Activated naive CD4-positive, alpha-beta T cell treated with anti-CD3 and anti-CD28 coated beads, Interleukin-2, amount 50 U/mL, for 24 hours (primary cell): ENCODE results near the gene SORBS1.

ENCODE experiments used
- H3K27ac Mint-ChIP-seq: one replicate; pipeline ENCODE4 v1.8.0; 2021; ENCODE audit warnings: mild to moderate bottlenecking, mixed read lengths
- H3K27me3 Mint-ChIP-seq: one replicate; pipeline ENCODE4 v1.8.0; 2021; ENCODE audit warnings: mixed read lengths
- H3K36me3 Mint-ChIP-seq: one replicate; pipeline ENCODE4 v1.8.0; 2021; ENCODE audit warnings: mixed read lengths
- H3K4me1 Mint-ChIP-seq: one replicate; pipeline ENCODE4 v1.8.0; 2021; ENCODE audit warnings: mixed read lengths
- H3K4me3 Mint-ChIP-seq: one replicate; pipeline ENCODE4 v1.8.0; 2021; ENCODE audit warnings: mild to moderate bottlenecking, mixed read lengths
- H3K9me3 Mint-ChIP-seq: one replicate; pipeline ENCODE4 v1.8.0; 2021; ENCODE audit warnings: mixed read lengths

Gene SORBS1

GRCh38 chr10:95423164-95424005 is 137.8 kb downstream of the SORBS1 start:
- Mint-ChIP-seq H3K4me1 (no peaks in the 10 kb centered on the region), H3K27me3 (no peaks in the 10 kb centered on the region), H3K36me3 (no peaks in the 10 kb centered on the region), H3K9me3 (no peaks in the 10 kb centered on the region), H3K27ac (no peak overlapping the region), H3K4me3 (no peak overlapping the region)

GRCh38 chr10:95422233-95422632 is 138.9 kb downstream of the SORBS1 start:
- H3K36me3 Mint-ChIP-seq, result no peaks in the 10 kb centered on the region
- no peak overlapping the region for H3K27ac Mint-ChIP-seq

GRCh38 chr10:95421782-95422181 is 139.4 kb downstream of the SORBS1 start:
- Mint-ChIP-seq H3K4me3 (no peak overlapping the region), H3K27ac (no peak overlapping the region)

More at GRCh38 chr10:95422233-95422632, 138.9 kb downstream of the SORBS1 start:
- H3K4me3 Mint-ChIP-seq, result no peak overlapping the region
- no peaks in the 10 kb centered on the region for H3K9me3 Mint-ChIP-seq
- no peaks in the 10 kb centered on the region for H3K4me1 Mint-ChIP-seq
- no peaks in the 10 kb centered on the region for H3K27me3 Mint-ChIP-seq

GRCh38 chr10:95419399-95419798 is 141.8 kb downstream of the SORBS1 start:
- H3K27me3 Mint-ChIP-seq, result no peaks in the 10 kb centered on the region
- H3K9me3 Mint-ChIP-seq, result no peaks in the 10 kb centered on the region
- no peak overlapping the region for H3K4me3 Mint-ChIP-seq
- H3K27ac Mint-ChIP-seq, result no peak overlapping the region
- H3K36me3 Mint-ChIP-seq, result no peaks in the 10 kb centered on the region
- H3K4me1 Mint-ChIP-seq, result no peaks in the 10 kb centered on the region

More at GRCh38 chr10:95421782-95422181, 139.4 kb downstream of the SORBS1 start:
- H3K9me3 Mint-ChIP-seq, result no peaks in the 10 kb centered on the region
- H3K27me3 Mint-ChIP-seq, result no peaks in the 10 kb centered on the region
- H3K36me3 Mint-ChIP-seq, result no peaks in the 10 kb centered on the region
- H3K4me1 Mint-ChIP-seq, result no peaks in the 10 kb centered on the region

GRCh38 chr10:95416973-95417372 is 144.2 kb downstream of the SORBS1 start:
- H3K4me3 Mint-ChIP-seq, result no peak overlapping the region
- no peak overlapping the region for H3K27ac Mint-ChIP-seq
- no peaks in the 10 kb centered on the region for H3K27me3 Mint-ChIP-seq
- H3K36me3 Mint-ChIP-seq, result no peaks in the 10 kb centered on the region
- no peaks in the 10 kb centered on the region for H3K4me1 Mint-ChIP-seq
- no peaks in the 10 kb centered on the region for H3K9me3 Mint-ChIP-seq

- no peaks in the 10 kb centered on the region for H3K36me3 Mint-ChIP-seq
- H3K4me1 Mint-ChIP-seq, result no peaks in the 10 kb centered on the region
- no peak overlapping the region for H3K27ac Mint-ChIP-seq
- H3K4me3 Mint-ChIP-seq, result no peak overlapping the region
- no peaks in the 10 kb centered on the region for H3K9me3 Mint-ChIP-seq
- H3K27me3 Mint-ChIP-seq, result no peaks in the 10 kb centered on the region
Measured at GRCh38 chr10:95416270-95416669, 144.9 kb downstream of the SORBS1 start.

GRCh38 chr10:95415621-95416031 is 145.5 kb downstream of the SORBS1 start:
- no peaks in the 10 kb centered on the region for H3K9me3 Mint-ChIP-seq
- no peak overlapping the region for H3K27ac Mint-ChIP-seq
- H3K27me3 Mint-ChIP-seq, result no peaks in the 10 kb centered on the region
- H3K36me3 Mint-ChIP-seq, result no peaks in the 10 kb centered on the region
- H3K4me1 Mint-ChIP-seq, result no peaks in the 10 kb centered on the region
- no peak overlapping the region for H3K4me3 Mint-ChIP-seq

- no peaks in the 10 kb centered on the region for H3K9me3 Mint-ChIP-seq
- H3K36me3 Mint-ChIP-seq, result no peaks in the 10 kb centered on the region
- no peak overlapping the region for H3K4me3 Mint-ChIP-seq
- H3K27me3 Mint-ChIP-seq, result no peaks in the 10 kb centered on the region
- no peak overlapping the region for H3K27ac Mint-ChIP-seq
- H3K4me1 Mint-ChIP-seq, result no peaks in the 10 kb centered on the region
Measured at GRCh38 chr10:95414844-95415485, 146.2 kb downstream of the SORBS1 start.

GRCh38 chr10:95414016-95414830 is 146.9 kb downstream of the SORBS1 start:
- Mint-ChIP-seq H3K4me3 (no peak overlapping the region), H3K36me3 (no peaks in the 10 kb centered on the region), H3K27me3 (no peaks in the 10 kb centered on the region), H3K4me1 (no peaks in the 10 kb centered on the region), H3K9me3 (no peaks in the 10 kb centered on the region), H3K27ac (no peak overlapping the region)

- Mint-ChIP-seq H3K27ac (no peak overlapping the region), H3K36me3 (no peaks in the 10 kb centered on the region), H3K4me1 (no peaks in the 10 kb centered on the region), H3K4me3 (no peak overlapping the region), H3K27me3 (no peaks in the 10 kb centered on the region), H3K9me3 (no peaks in the 10 kb centered on the region)
Measured at GRCh38 chr10:95413588-95413987, 147.6 kb downstream of the SORBS1 start.

GRCh38 chr10:95411635-95412034 is 149.5 kb downstream of the SORBS1 start:
- H3K27ac Mint-ChIP-seq, result no peak overlapping the region
- H3K36me3 Mint-ChIP-seq, result no peaks in the 10 kb centered on the region
- H3K4me3 Mint-ChIP-seq, result no peak overlapping the region
- H3K27me3 Mint-ChIP-seq, result no peaks in the 10 kb centered on the region
- no peaks in the 10 kb centered on the region for H3K9me3 Mint-ChIP-seq
- H3K4me1 Mint-ChIP-seq, result no peaks in the 10 kb centered on the region

GRCh38 chr10:95408983-95409873 is 151.9 kb downstream of the SORBS1 start:
- Mint-ChIP-seq H3K27ac (no peak overlapping the region), H3K4me1 (no peaks in the 10 kb centered on the region), H3K4me3 (no peak overlapping the region), H3K36me3 (no peaks in the 10 kb centered on the region), H3K9me3 (no peaks in the 10 kb centered on the region), H3K27me3 (no peaks in the 10 kb centered on the region)

- Mint-ChIP-seq H3K27ac (no peak overlapping the region), H3K36me3 (no peaks in the 10 kb centered on the region), H3K9me3 (no peaks in the 10 kb centered on the region)
Measured at GRCh38 chr10:95408148-95408960, 152.8 kb downstream of the SORBS1 start.

GRCh38 chr10:95407546-95407945 is 153.6 kb downstream of the SORBS1 start:
- no peaks in the 10 kb centered on the region for H3K27me3 Mint-ChIP-seq
- H3K27ac Mint-ChIP-seq, result no peak overlapping the region
- H3K4me1 Mint-ChIP-seq, result no peaks in the 10 kb centered on the region
- H3K36me3 Mint-ChIP-seq, result no peaks in the 10 kb centered on the region
- no peaks in the 10 kb centered on the region for H3K9me3 Mint-ChIP-seq
- no peak overlapping the region for H3K4me3 Mint-ChIP-seq

More at GRCh38 chr10:95408148-95408960, 152.8 kb downstream of the SORBS1 start:
- no peak overlapping the region for H3K4me3 Mint-ChIP-seq
- no peaks in the 10 kb centered on the region for H3K4me1 Mint-ChIP-seq
- H3K27me3 Mint-ChIP-seq, result no peaks in the 10 kb centered on the region
